ENCODE data around the gene STX4.
A peak's percentile ranks its signal among the peaks of the same experiment; 100 is the strongest.

STX4 gene, protein sequence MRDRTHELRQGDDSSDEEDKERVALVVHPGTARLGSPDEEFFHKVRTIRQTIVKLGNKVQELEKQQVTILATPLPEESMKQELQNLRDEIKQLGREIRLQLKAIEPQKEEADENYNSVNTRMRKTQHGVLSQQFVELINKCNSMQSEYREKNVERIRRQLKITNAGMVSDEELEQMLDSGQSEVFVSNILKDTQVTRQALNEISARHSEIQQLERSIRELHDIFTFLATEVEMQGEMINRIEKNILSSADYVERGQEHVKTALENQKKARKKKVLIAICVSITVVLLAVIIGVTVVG

GRCh38 chr16:31032736-31033708 is at the start of gene STX4:
STX4 (plus strand) TSS chr16:31033558; CDS start chr16:31033806, 248 bp downstream.
- DNase-seq = peak; percentile 95

GRCh38 chr16:30983898-30984610 is 49.3 kb upstream of the STX4 start:
- no peak for DNase-seq

- DNase-seq = peak; percentile 61
Observed at GRCh38 chr16:30984669-30985400, 48.5 kb upstream of the STX4 start, which contains the start of gene HSD3B7. HSD3B7 (plus strand) TSS chr16:30985207; CDS start chr16:30985659, 452 bp downstream.

DNA sequence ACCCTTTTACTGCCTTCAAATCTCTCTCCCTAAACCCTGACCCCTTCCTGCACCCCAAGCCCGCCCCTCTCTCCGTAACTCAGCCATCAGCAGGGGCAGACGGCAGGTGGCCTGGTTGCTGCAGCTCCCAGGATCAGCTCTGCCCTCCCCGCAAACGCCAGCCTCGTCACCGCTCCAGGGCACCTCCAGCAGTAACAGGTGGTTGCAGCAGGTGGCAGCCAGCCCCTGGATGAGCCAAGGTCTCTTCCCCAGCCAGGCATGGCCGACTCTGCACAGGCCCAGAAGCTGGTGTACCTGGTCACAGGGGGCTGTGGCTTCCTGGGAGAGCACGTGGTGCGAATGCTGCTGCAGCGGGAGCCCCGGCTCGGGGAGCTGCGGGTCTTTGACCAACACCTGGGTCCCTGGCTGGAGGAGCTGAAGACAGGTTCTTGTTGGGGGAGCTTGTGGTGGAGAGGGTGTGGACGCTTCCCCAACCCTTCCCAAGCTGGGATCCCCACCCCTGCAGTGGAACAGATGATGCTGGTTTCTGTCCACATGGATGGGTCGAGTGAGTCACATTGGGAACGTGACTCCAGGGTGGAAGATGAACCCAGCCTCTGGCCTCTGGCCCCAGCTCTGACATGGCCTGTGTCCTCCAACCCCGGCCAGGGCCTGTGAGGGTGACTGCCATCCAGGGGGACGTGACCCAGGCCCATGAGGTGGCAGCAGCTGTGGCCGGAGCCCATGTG is 47.8 kb upstream of the STX4 start:
- peak; percentile 83 for DNase-seq

DNA sequence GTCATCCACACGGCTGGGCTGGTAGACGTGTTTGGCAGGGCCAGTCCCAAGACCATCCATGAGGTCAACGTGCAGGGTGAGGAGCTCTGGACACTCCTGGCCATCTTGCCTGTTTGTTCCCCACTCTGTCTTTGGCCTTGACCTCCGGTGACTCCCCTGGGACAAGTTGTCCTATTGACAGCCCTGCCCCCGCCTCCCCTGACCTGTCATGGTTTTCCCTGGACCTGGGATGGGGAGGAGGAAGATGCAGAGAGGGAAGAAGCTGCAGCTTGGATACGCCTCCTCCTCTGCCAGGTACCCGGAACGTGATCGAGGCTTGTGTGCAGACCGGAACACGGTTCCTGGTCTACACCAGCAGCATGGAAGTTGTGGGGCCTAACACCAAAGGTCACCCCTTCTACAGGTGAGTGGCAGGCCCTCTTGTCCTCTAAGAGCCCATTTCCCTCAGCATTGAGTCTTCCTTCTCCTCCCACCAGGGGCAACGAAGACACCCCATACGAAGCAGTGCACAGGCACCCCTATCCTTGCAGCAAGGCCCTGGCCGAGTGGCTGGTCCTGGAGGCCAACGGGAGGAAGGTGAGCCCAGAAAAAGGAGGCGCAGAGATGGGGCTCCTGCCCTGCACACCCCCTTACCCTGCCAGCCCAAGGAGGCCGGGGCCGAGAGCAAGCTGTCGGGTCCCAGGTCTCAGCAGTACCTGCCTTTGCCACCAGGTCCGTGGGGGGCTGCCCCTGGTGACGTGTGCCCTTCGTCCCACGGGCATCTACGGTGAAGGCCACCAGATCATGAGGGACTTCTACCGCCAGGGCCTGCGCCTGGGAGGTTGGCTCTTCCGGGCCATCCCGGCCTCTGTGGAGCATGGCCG is 47.0 kb upstream of the STX4 start:
- DNase-seq = no peak

- no peak for DNase-seq
Observed at GRCh38 chr16:30987581-30988190, 45.7 kb upstream of the STX4 start.

DNA sequence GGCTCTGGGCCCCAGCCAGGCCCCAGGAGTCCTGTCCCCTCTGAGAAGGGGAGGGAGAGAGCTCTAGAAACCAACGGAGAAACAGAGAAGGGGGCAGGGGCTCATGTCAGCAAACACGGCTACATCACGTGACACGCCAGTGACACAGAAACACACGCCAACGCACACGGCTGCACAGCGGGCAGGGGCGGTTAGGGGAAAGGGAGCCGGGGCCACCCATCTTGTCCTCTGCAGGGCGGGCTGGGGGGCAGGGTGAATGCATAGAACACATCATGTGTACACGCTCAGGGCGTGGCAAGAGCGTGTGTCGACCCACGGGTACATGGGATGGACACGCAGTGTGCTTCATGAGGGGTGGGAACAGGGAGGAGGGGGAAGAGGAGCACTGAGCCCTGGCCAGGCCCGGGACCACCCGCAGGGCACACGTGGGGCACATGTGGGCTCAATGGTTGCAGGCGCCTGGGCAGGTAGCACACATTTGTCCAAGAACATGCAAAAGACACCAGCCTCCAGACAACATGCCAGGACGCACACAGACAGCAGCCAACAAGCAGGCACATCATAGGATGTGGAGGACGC is 43.8 kb upstream of the STX4 start:
- DNase-seq = no peak

- DNase-seq = no peak
Observed at GRCh38 chr16:30990105-30990504, 43.3 kb upstream of the STX4 start.

- DNase-seq = no peak
Observed at GRCh38 chr16:30991052-30991451, 42.3 kb upstream of the STX4 start.

GRCh38 chr16:30992276-30992780 is 41.0 kb upstream of the STX4 start:
- DNase-seq = no peak

DNA sequence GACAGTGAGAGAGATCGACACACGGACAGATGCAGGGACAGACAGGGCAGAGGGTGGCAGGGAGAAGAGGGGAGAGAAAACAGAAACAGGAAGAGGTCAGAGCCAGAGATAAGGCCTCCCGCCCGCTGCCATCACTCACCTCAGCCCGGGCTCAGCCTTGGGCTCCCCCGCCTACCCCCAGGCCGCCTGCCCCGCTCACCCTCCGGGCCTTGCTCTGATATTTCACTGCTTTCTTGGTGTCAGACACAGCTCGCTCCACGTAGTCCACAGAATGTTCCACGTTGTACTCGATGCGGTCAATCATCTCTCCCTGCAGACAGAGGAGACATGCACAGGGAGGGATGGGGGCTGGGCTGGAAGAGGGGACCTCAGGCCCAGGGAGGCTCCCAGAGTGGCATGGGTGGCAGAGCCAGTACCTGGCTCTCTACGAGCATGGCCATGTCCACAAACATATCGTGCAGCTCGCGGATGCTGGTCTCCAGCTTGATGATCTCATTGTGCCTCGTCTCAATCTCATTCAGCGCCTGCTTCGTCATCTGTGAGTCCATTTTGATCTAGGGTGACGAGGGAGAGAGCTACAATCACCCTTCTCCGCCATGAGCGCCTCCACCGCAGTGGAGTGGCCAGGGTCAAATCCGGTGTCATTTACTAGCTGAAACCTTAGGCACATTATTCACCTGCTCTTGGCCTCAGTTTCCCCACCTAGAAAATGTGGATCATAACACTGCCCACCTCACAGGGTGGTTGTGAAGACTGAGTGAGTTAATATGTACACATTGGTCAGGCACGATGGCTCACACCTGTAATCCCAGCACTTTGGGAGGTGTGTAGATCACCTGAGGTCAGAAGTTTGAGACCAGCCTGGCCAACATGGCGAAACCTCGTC is 40.2 kb upstream of the STX4 start:
- no peak for DNase-seq

- DNase-seq = no peak
Observed at GRCh38 chr16:30995927-30996323, 37.4 kb upstream of the STX4 start.

- no peak for DNase-seq
Observed at GRCh38 chr16:30996324-30996984, 36.9 kb upstream of the STX4 start.

- DNase-seq = peak; percentile 24
Observed at GRCh38 chr16:30996985-30997724, 36.2 kb upstream of the STX4 start.

- no peak for DNase-seq
Observed at GRCh38 chr16:30997725-30998711, 35.3 kb upstream of the STX4 start.

Data from NCI-H510A (cell line).